ENCODE measurements around the gene CST9. TPM values are rescaled to one million over a fixed set of nuclear protein-coding genes. Genes with fewer than 3 reads are reported as not detected.

The CST9 gene
- total and polyA plus RNA-seq, 2 of the 13 experiments (the other 11 are each of a cell fraction or from before 2014, with no cell fraction given) = 0.07 TPM; not detected in 1

DNA sequence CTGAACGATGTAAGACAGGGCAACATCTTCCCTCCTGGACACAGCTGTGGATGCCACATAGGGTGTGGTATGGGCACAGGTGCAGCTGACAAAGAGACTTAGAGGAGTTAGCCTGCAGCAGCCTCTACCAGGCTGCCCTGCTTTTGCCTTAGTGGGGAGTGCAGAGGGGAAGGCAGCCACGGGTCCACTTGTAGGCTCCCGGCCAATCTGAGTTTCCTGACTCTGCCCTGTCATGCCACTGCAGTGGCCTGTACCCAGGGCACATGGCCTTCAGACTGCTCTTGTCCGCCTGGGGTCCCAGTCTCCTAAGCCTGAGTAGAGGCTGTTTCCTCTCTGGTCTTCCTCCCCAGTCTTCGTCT, 20.3 kb downstream of the CST9 start (continued):
- TF ChIP-seq, protein P1, sequence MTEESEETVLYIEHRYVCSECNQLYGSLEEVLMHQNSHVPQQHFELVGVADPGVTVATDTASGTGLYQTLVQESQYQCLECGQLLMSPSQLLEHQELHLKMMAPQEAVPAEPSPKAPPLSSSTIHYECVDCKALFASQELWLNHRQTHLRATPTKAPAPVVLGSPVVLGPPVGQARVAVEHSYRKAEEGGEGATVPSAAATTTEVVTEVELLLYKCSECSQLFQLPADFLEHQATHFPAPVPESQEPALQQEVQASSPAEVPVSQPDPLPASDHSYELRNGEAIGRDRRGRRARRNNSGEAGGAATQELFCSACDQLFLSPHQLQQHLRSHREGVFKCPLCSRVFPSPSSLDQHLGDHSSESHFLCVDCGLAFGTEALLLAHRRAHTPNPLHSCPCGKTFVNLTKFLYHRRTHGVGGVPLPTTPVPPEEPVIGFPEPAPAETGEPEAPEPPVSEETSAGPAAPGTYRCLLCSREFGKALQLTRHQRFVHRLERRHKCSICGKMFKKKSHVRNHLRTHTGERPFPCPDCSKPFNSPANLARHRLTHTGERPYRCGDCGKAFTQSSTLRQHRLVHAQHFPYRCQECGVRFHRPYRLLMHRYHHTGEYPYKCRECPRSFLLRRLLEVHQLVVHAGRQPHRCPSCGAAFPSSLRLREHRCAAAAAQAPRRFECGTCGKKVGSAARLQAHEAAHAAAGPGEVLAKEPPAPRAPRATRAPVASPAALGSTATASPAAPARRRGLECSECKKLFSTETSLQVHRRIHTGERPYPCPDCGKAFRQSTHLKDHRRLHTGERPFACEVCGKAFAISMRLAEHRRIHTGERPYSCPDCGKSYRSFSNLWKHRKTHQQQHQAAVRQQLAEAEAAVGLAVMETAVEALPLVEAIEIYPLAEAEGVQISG (CRISPR knock-in tag; IDR thresholded peaks at IDR 0.05) = no peak
- no peak for TF ChIP-seq BORCS8-MEF2B (CRISPR knock-in tag; IDR thresholded peaks at IDR 0.05)
- no peak for TF ChIP-seq AFF4 (CRISPR knock-in tag; IDR thresholded peaks at IDR 0.05)
- TF ChIP-seq, protein P2, sequence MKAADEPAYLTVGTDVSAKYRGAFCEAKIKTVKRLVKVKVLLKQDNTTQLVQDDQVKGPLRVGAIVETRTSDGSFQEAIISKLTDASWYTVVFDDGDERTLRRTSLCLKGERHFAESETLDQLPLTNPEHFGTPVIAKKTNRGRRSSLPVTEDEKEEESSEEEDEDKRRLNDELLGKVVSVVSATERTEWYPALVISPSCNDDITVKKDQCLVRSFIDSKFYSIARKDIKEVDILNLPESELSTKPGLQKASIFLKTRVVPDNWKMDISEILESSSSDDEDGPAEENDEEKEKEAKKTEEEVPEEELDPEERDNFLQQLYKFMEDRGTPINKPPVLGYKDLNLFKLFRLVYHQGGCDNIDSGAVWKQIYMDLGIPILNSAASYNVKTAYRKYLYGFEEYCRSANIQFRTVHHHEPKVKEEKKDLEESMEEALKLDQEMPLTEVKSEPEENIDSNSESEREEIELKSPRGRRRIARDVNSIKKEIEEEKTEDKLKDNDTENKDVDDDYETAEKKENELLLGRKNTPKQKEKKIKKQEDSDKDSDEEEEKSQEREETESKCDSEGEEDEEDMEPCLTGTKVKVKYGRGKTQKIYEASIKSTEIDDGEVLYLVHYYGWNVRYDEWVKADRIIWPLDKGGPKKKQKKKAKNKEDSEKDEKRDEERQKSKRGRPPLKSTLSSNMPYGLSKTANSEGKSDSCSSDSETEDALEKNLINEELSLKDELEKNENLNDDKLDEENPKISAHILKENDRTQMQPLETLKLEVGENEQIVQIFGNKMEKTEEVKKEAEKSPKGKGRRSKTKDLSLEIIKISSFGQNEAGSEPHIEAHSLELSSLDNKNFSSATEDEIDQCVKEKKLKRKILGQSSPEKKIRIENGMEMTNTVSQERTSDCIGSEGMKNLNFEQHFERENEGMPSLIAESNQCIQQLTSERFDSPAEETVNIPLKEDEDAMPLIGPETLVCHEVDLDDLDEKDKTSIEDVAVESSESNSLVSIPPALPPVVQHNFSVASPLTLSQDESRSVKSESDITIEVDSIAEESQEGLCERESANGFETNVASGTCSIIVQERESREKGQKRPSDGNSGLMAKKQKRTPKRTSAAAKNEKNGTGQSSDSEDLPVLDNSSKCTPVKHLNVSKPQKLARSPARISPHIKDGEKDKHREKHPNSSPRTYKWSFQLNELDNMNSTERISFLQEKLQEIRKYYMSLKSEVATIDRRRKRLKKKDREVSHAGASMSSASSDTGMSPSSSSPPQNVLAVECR (CRISPR knock-in tag; IDR thresholded peaks at IDR 0.05; ENCODE audit: borderline replicate concordance) = 0 out of 2 replicates have a peak, but pooled peaks have one; percentile 2
- no peak for TF ChIP-seq JUND (CRISPR knock-in tag; IDR thresholded peaks at IDR 0.05)
- TF ChIP-seq ZFP41 (CRISPR knock-in tag; IDR thresholded peaks at IDR 0.05; ENCODE audit: borderline replicate concordance) = 0 out of 2 replicates have a peak, but pooled peaks have one; percentile 29
- TF ChIP-seq, protein P3, sequence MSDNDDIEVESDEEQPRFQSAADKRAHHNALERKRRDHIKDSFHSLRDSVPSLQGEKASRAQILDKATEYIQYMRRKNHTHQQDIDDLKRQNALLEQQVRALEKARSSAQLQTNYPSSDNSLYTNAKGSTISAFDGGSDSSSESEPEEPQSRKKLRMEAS (IDR thresholded peaks at IDR 0.05) = 0 out of 2 replicates have a peak, but pooled peaks have one; percentile 61
- TF ChIP-seq, protein P4, sequence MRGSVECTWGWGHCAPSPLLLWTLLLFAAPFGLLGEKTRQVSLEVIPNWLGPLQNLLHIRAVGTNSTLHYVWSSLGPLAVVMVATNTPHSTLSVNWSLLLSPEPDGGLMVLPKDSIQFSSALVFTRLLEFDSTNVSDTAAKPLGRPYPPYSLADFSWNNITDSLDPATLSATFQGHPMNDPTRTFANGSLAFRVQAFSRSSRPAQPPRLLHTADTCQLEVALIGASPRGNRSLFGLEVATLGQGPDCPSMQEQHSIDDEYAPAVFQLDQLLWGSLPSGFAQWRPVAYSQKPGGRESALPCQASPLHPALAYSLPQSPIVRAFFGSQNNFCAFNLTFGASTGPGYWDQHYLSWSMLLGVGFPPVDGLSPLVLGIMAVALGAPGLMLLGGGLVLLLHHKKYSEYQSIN (CRISPR knock-in tag; IDR thresholded peaks at IDR 0.05; ENCODE audit: borderline replicate concordance) = no peak
- TF ChIP-seq ZMYM3 (CRISPR knock-in tag; IDR thresholded peaks at IDR 0.05) = 0 out of 2 replicates have a peak, but pooled peaks have one; percentile 32
- no peak for TF ChIP-seq ZBTB7B (CRISPR knock-in tag; IDR thresholded peaks at IDR 0.05)
- TF ChIP-seq HINFP (CRISPR knock-in tag; IDR thresholded peaks at IDR 0.05; ENCODE audit: low read depth) = 0 out of 2 replicates have a peak, but pooled peaks have one; percentile 10

Data from HepG2 (cell line).